Renal cortex interstitium (tissue), 11 donors: ENCODE results near the gene MACROD2. TPM values are rescaled to one million over a fixed set of nuclear protein-coding genes. Genes with fewer than 3 reads are reported as not detected.

Experiments
- DNase-seq, 11 donors: peaks; one replicate each; pipeline ENCODE4 v3.0.0-alpha.2; 2013; ENCODE audit warnings: low read depth in 9 of 11, low spot score in 4 of 11; ENCODE audit errors: extremely low read depth in 1 of 11
- polyA plus RNA-seq, 3 donors: library from polyadenylated mRNA; unstranded; fragments of 120-200 nt; gene quantifications; one replicate each; pipeline ENCODE4 v1.2.1, GENCODE V29; 2013; ENCODE audit not compliant: insufficient read length in 3 of 3

MACROD2 gene
- polyA plus RNA-seq, 3 donors = 12.2 to 14.6 (median 14.0) TPM

DNA sequence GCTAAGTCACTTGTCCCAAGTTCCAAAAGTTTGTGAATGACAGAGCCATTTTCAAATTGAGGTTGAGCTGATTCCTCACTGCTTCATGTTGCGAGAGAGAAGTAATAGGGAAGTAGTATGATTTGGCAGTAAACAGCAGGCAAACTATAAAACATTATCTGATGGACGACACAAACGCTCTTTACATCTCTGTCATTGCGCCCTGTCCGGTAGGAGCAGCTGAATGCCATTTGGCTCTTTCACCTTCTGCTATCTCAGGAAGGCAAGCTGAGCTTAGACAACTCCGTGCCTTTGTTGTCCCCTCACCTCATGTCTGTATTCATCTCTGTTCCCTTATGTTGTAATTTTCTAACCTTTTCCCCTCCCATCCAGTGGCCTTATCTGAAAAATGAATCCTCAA is 782.8 kb downstream of the MACROD2 start:
- no peak for DNase-seq

DNA sequence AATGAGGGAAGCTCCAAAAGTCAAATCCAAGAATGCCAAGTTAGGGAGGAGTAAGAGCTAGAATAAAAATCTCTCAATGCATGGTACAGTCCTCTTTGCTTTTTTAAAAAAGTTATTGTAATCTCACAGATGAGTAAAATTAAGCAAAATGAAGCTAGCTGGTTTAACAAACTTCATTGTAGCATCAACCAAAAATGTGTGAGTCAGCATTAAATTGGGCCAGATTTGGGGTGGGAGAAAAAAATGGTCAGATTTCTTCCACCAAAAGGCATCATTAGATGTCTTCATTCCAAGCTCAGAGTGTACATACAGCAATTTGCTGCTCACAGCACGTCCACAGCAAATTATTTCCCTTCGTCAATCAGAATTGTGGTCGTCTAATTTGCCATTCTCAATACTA is 783.6 kb downstream of the MACROD2 start:
- no peak for DNase-seq

DNA sequence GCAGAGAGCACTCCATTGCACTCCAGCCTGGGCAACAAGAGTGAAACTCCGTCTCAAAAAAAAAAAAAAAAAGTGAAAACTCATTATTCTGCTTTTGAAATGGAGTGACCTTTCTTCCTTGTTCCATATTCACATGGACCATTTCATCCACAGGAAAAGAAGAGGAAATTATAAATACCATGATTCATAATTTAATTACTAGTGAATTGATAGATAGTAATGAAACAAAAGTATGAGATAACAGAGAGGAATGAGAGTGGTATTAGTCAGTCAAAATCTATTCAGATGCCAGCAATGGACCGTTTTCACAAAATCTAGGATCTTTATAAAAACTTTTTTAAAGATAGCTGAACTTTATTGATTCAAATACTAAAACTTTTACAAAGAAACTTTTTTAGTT is 785.2 kb downstream of the MACROD2 start:
- DNase-seq = no peak

DNA sequence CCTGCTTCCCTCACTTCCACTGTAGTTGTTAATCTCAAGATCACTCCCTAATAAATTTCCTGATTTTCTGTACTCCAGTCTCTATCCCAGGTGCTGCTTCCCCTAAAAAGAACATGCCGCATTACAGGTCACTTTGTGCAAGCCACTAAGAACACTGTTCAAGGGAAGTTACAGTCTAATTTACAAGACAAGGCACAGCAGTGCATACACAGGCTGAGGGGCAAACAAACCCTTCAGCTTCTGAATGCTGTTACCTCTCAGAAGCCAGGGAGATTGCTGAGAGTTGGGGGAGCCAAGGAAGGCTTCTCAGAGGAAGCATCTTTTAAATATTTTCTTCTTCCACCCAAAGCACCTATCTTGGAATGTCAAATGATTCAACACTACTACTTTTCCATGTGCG is 787.4 kb downstream of the MACROD2 start:
- no peak for DNase-seq

DNA sequence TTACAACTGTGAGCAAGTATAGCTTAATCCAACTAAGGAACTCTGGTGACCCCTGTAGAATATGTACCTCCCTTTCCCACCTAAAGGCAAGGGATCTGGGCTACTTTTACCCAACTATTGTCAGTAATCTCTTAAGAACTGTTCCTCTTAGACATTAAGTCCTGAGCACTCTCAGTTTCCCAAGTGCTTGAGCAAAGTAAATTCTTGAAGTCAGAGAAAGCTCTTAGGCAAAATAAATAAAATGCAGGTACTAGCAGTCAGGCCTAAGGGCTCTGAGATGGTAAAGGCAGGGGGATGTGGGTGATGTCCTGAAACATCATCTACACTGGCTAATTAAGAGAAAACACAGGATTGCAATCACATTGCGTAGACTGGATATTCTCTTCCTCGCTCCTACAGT is 788.5 kb downstream of the MACROD2 start:
- no peak for DNase-seq

DNA sequence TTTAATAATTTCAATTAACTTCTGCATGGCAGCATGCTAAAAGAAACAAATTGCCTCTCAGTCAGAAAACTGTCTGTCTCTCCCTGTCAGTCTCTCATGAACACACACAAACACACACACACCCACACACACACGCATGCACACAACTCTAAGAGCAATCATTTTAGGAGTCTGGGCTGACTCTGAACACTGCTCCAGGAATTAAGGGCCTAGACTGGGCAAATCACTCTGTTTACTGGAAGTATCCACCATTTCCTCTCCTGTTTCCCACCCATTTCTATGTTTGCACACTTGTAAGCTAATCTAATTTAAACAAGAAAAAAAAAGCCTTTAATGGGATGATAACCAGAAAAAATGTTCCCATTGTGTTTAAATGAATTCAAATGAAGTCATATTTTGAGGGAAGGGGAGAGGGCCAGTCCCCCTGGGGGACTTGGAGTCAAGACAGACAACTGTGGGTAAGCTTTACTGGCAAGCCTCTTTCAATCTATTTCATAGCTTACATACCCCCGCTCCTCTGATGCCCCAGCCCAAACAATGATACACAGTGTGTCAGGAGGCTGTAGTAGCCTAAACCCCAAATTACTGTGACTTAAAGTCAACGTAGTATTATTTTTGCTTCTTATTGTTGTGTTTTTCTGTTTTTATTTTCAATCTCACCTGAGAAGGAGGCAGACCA is 789.9 kb downstream of the MACROD2 start:
- no peak for DNase-seq

DNA sequence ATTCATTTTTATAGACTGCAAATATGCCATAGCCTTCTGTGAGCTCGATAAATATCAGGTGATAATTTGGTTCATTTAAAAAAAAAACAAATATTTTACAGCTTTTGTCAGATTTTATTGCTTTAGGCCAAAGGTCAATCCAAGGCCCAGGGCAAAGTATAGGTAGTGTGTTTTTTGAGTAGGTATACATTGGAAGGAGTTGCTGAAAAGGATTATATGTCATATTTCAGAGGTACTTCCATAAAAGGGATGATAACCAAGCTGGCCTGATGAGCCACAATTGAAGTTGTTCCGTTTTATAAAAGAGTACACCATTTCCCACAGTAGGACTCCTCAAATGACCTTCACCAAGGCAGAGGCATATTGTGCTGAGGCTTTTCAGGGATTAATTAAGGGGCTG is 794.9 kb downstream of the MACROD2 start:
- no peak for DNase-seq

DNA sequence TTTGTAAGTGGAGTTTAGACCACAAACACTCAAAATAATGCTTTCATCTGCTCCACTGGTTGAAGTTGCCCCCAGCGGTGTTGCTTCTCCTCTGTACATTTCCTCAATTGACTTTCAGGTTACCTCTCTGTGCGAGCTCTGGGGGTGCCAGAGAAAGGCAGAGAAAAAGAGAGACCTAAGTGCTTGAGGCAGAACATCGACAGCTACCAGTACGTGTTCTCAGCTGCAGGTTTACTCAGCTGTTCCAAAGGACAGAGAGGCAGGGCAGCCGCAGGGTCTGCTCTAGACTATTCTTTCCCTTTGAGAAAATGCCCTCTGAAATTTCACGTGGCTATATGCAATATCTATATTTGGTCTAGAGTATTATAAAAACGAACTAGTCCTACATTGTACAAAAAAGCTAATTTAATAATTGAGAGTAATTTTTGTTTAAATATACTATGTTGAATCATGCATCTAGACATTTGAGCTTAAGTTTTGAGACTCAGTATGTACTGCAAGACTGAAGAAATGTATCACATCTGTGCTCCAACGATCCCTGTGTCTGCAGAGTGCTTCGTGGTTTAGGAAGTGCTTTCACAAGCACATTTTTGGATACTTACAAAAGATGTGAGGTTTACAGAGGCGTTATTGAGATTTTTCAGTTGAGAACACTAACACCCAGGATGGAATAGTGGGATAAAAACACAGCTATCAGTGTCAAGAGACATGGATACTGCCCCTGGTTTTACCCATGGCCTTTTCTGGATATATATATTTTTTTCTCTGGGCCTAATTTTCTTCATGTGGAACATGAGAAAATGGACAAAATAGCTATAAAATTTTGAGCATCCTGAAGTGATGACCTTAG is 795.7 kb downstream of the MACROD2 start:
- DNase-seq = no peak

DNA sequence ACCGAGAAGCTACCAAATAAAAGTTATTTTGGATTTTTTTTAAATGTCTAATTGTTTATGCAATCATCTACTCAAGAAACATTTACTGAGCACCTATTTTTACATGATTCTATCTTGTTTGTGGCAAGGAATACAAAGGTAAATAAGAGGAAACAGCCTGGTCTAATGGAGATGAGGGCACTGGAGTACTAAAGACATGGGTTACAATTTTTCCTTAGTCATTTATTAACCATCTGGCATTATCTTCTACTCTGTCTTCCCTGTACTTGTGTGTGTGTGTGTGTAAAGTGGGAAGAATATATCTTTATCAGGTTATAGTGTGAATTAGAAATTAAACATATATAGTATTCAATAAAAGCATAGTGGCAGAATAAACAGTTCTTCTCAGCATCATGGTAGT is 797.6 kb downstream of the MACROD2 start:
- no peak for DNase-seq

DNA sequence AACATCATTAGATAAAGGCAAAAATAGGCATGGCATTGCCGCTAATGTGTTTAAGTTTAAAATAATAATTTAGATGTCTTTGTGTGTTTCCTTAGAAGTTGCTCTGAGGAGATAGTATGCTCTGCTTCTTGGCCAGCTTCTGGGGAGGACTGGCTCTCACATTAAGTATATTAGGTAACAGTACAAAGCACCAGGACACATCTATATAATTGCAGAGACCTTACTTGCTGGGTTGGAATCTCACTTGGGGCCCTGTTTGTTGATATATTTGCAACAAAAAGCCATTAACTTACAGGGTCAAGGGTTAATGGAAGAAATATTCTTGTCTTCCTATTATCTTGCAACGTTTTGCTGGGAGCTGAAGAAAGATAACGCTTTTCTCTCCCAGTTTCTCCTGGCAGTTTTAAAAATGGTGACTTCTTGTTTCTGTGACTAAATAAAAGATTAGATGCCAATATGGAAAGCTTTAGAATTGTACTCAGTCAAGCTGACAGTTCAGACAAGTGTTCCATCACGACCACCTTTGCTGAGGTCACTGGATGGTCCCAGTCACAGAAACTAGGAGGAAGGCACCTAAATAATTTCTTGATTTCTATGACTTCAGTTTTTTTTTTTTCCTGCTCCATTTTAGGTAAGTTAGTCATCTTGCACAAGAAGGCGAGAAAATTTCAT is 804.4 kb downstream of the MACROD2 start:
- no peak for DNase-seq

DNA sequence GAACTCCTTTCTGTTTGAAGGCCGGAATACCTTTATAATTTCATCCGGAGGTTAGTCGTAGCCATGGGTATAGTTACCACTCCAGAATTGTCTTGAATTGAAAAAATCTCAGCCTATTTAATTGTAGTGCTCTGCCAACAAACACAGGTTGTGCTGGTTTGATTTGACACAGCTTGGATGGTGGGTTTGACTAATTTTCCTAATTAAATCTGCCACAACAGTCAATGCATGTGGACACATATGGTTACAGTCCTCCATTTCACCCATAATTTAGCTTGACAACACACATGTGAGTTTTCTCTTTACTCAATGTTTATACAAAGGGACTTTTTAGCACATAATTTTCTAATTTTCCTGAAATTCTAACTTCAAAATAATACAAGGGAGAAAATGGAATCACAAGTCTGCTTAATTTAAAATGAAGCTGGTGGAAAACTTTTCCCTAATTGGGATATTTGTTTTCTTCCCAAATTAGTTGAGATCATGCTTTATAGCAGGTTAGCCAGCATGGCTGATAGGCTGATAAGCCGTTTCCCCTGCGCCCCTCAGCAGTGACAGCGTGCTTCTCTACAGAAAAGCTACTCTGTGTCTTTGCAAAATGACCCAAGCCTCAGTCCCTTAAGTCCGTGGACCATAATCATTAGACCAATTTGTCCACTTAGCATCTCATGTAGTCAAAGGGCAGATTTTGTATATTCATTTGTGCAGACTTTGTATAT is 805.5 kb downstream of the MACROD2 start:
- DNase-seq = no peak

DNA sequence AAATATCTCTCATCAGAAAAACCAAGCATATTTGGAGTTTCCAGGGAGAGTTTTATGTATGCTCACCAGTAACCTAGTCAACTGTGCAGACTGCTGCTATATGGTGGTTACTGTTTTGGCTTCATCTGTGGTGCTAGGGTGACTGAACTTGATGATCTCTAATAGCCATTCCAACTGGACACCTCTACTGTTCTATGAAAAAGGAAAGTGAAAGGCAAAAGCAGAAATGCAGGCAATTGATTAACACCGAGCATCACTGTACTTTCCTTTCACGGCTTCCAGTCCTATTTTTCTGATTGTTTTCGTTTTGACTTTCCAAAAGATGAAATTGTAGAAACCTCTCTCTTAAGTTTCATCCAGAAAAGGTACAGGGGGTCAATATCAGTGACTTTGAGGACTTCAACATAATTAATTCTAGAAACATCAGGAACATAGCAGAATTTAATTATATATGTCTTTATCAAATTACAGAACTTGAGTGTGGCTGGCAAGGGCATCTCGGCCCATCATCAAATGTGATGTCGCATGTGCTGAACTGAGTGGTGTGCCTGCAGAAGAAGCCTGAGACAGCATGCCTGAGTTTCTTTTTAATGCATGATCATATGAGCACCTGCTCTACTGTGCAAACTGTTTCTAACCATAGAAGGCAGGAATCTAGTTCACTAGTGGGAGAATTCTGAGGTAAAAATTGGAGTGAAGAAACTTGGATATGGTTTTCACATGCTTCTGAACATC is 806.4 kb downstream of the MACROD2 start:
- no peak for DNase-seq

DNA sequence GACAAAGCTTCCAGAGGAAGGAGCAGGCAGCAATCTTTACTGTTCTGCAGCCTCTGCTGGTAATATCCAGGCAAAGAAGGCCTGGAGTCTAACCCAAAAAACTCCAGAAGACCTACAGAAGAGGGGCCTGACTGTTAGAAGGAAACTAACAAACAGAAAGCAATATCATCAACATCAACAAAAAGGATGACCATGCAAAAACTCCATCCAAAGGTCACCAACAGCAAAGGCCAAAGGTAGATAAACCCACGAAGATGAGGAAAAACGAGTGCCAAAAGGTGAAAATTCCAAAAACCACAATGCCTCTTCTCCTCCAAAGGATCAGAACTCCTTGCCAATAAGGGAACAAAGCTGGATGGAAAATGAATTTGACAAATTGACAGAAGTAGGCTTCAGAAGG is 811.9 kb downstream of the MACROD2 start:
- no peak for DNase-seq

DNA sequence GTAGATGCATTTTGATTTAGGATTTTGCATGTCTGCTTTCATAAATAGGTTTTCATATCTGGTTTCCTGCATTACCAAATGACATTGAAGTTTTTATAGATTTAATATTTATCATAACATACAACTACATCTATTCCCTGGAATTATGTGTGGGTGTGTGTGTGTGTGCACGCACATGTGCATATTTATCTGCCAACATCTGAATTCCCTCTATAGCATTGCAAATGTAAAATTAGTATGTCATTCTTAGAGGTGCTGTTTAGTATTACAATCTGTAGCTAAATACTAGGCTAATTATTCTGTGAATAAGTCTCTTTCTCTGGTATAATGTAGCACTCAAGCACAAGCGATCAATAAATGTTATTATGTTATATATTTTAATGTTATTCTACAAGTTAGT is 820.0 kb downstream of the MACROD2 start:
- DNase-seq = no peak

DNA sequence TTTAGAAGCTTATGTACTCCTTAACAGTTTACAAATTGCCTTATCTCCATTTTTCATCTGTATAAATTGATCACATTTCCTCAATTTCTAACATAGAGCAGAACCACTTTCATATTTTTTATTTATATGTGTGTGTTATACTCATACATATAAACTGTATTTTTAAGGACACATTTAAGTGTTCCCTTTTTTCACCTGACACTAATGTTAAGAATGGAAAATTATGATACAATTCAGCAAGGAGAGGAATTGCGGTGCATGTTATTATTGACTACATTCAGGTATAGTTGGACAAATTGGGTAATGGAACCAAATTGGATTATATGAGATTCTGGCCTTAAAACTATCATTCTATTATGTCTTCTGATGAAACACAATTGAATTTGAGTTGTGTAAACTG is 821.2 kb downstream of the MACROD2 start:
- DNase-seq = no peak

DNA sequence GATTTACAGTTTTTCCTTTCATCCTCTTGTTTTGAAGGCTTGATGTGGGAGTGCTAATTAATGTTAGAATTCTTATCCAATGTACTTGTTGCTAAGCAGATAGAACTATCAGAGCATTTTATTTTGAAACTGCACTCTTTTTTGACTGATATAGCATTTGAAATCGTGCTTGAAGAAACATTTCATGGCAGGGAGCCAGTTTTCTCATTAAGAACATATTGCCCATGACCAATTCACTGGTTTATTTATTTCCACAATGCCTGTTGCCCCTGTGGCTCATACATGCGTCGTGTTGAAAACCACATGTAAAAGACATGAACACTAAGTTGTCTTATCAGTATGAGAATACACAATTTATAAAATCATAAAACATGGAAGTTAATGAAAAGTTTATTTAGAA is 821.8 kb downstream of the MACROD2 start:
- peak in 1 of 11 donors; percentile 11 for DNase-seq

DNA sequence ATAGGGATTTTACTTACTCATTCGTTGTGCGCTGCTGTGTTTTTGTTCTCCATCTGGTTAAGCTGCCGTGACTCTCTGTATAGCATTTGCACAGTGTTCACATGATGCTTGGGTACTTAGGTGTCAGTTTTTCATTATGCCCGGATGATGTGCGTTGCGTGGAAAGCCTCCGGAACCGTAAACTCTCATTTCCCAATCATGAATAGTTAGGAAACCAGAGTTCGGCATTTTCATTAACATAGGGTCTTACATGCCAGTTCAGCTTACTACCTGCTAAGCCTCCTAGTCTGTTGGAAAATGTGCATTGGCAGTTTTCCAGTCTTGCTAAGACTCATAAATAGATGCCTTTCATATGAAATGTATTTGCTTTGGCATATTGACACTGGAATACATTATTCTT is 825.5 kb downstream of the MACROD2 start:
- DNase-seq = no peak

DNA sequence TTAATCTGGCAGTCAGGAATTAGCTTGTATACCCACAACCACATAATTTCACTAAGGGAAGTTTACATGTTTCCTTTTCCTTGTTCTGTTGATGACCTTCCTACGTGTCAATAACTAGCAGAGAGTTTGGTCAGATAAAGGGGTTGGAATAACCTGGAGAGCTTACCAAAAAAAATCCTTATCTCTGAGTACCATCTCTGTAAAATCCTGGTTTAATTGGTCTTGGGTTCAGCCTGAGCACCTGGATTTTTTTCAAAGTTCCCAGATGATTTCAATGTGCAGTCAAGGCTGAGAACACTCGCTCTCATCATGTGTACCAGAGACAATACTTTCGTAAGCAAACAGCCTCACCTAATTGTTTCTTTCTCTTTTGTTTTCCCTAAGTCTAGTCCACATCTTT is 825.9 kb downstream of the MACROD2 start:
- no peak for DNase-seq

DNA sequence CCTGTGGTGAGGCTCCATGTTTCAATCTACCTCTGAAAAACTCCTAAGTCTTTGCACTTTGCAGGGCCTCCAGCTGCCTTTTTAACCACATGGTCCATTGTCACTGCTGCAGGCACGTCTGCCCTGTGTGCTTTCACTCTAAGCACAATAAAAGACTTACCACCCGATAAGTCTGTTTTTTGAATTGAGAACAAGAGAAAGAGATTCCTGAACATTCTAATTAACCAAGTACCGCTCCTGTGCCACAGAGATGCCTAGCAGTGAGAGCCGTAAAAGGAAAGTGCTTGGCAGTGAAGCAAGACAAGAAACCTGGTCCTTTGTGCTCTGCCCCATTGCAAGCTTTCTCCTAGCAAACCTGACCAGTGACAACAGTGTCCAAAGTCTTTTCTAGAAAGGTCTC is 829.7 kb downstream of the MACROD2 start:
- no peak for DNase-seq
